Uterus (tissue), 4 donors: ENCODE results near the gene RIOK1. TPM values are rescaled to one million over a fixed set of nuclear protein-coding genes. Genes with fewer than 3 reads are reported as not detected.

Experiments used
- DNase-seq, 2 donors: peaks; one replicate each; pipeline ENCODE4 v3.0.0-alpha.2; 2019 to 2020
- H3K27ac ChIP-seq, 2 donors: fragments of 200-600 bp; sonication (generic); 1 replicate in 1 of 2; 2 replicates in 1 of 2; pipeline ENCODE4 v1.5.1; 2016 to 2018
- H3K27me3 ChIP-seq, 2 donors: fragments of 200-600 bp; sonication (generic); one replicate each; pipeline ENCODE4 v1.5.1; 2018 to 2019; ENCODE audit warnings: control low read depth in 1 of 2
- H3K36me3 ChIP-seq, 2 donors: fragments of 200-600 bp; sonication (generic); one replicate each; pipeline ENCODE4 v1.5.1; 2019; ENCODE audit warnings: control low read depth in 1 of 2
- H3K4me1 ChIP-seq, 2 donors: fragments of 200-600 bp; sonication (generic); one replicate each; pipeline ENCODE4 v1.5.1; 2018 to 2019; ENCODE audit warnings: control low read depth in 1 of 2
- H3K4me3 ChIP-seq, 2 donors: fragments of 200-600 bp; sonication (generic); 1 replicate in 1 of 2; 2 replicates in 1 of 2; pipeline ENCODE4 v1.5.1; 2018 to 2019; ENCODE audit warnings: mild to moderate bottlenecking in 1 of 2
- H3K9me3 ChIP-seq, 2 donors: fragments of 200-600 bp; sonication (generic); one replicate each; pipeline ENCODE4 v1.5.1; 2019; ENCODE audit warnings: control low read depth in 1 of 2
- CTCF ChIP-seq, 4 experiments: fragments of 200-600 bp in 2 of 4; fragments of 450-650 bp in 2 of 4; sonication (generic) in 2 of 4; IDR thresholded peaks; one replicate each; pipeline ENCODE4 v1.5.1; 2016 to 2019; ENCODE audit warnings: antibody characterized with exemption in 4 of 4, mild to moderate bottlenecking in 2 of 4, moderate library complexity in 1 of 4
- POLR2A ChIP-seq, 2 donors: fragments of 450-650 bp; IDR thresholded peaks; one replicate each; pipeline ENCODE4 v1.6.1; 2016; ENCODE audit warnings: antibody characterized with exemption in 2 of 2, mild to moderate bottlenecking in 1 of 2, moderate library complexity in 1 of 2
- intact Hi-C: fragments of 100-400 bp; cut with DNase I; formaldehyde crosslinking; loops from one replicate; pipeline ENCODE4 v1.15.1; 2023; ENCODE audit warnings: low total_unique reads
- total RNA-seq, 4 donors: library from RNA; depleted of rRNA in 3 of 4; stranded (reverse); fragments of >200 nt in 3 of 4; gene quantifications; one replicate each; pipeline versions ENCODE4 v1.1.0 to v1.2.4, GENCODE V29; 2014 to 2023
- donor health status: DM: yes; HTN: yes; CAD: no.

Gene RIOK1
- total RNA-seq, 4 donors from 2014 or later = 11.5 to 58.4 (median 22.8) TPM

- H3K27me3 ChIP-seq = no peaks in the 10 kb centered on the region
- H3K9me3 ChIP-seq = no peaks in the 10 kb centered on the region
- no peak overlapping the region for H3K4me3 ChIP-seq
- intact Hi-C loops = no loop called here
- H3K36me3 ChIP-seq = no peaks in the 10 kb centered on the region
- no peak overlapping the region for H3K27ac ChIP-seq
- TF ChIP-seq POLR2A (IDR thresholded peaks at IDR 0.05) (no peak), CTCF (IDR thresholded peaks at IDR 0.05) (no peak)
- H3K4me1 ChIP-seq = no peaks in the 10 kb centered on the region
- no peak for DNase-seq
Observed at GRCh38 chr6:7434672-7435071, 45.1 kb downstream of the RIOK1 start.

- Histone ChIP-seq H3K27ac (no peak overlapping the region), H3K4me1 (no peaks in the 10 kb centered on the region), H3K9me3 (no peaks in the 10 kb centered on the region), H3K36me3 (no peaks in the 10 kb centered on the region), H3K4me3 (no peak overlapping the region), H3K27me3 (no peaks in the 10 kb centered on the region)
- no peak for DNase-seq
- intact Hi-C loops = no loop called here
- TF ChIP-seq POLR2A (IDR thresholded peaks at IDR 0.05) (no peak), CTCF (IDR thresholded peaks at IDR 0.05) (no peak)
Observed at GRCh38 chr6:7438011-7438410, 48.4 kb downstream of the RIOK1 start.

- TF ChIP-seq CTCF (IDR thresholded peaks at IDR 0.05) (no peak), POLR2A (IDR thresholded peaks at IDR 0.05) (no peak)
- H3K9me3 ChIP-seq = no peaks in the 10 kb centered on the region
- H3K36me3 ChIP-seq = no peaks in the 10 kb centered on the region
- H3K4me3 ChIP-seq = no peak overlapping the region
- no peak overlapping the region for H3K27ac ChIP-seq
- no peaks in the 10 kb centered on the region for H3K4me1 ChIP-seq
- DNase-seq = no peak
- intact Hi-C loops = no loop called here
- no peaks in the 10 kb centered on the region for H3K27me3 ChIP-seq
Observed at GRCh38 chr6:7439228-7439627, 49.6 kb downstream of the RIOK1 start.

- no peak overlapping the region for H3K27ac ChIP-seq
- intact Hi-C loops = no loop called here
- DNase-seq = no peak
- H3K36me3 ChIP-seq = no peaks in the 10 kb centered on the region
- H3K4me3 ChIP-seq = no peak overlapping the region
- H3K9me3 ChIP-seq = no peaks in the 10 kb centered on the region
- TF ChIP-seq POLR2A (IDR thresholded peaks at IDR 0.05) = no peak
- TF ChIP-seq CTCF (IDR thresholded peaks at IDR 0.05) = no peak
- no peaks in the 10 kb centered on the region for H3K27me3 ChIP-seq
- H3K4me1 ChIP-seq = no peaks in the 10 kb centered on the region
Observed at GRCh38 chr6:7440476-7440875, 50.9 kb downstream of the RIOK1 start.

- Histone ChIP-seq H3K4me3 (no peak overlapping the region), H3K27me3 (no peaks in the 10 kb centered on the region), H3K4me1 (no peaks in the 10 kb centered on the region), H3K9me3 (no peaks in the 10 kb centered on the region), H3K27ac (no peak overlapping the region), H3K36me3 (no peaks in the 10 kb centered on the region)
- intact Hi-C loops = no loop called here
- no peak for DNase-seq
- no peak for TF ChIP-seq POLR2A (IDR thresholded peaks at IDR 0.05)
- TF ChIP-seq CTCF (IDR thresholded peaks at IDR 0.05) = no peak
Observed at GRCh38 chr6:7441048-7441775, 51.6 kb downstream of the RIOK1 start.
